HFFc6 (cell line): ENCODE results near the gene SLC38A9. TPM values are rescaled to one million over a fixed set of nuclear protein-coding genes. Genes with fewer than 3 reads are reported as not detected.

Experiments
- DNase-seq: peaks from one replicate; pipeline ENCODE4 v3.0.0-alpha.2; 2018
- H3K27ac Mint-ChIP-seq: 2 replicates; pipeline ENCODE4 v1.8.0; 2020; ENCODE audit warnings: mild to moderate bottlenecking, mixed read lengths
- H3K27me3 Mint-ChIP-seq: 2 replicates; pipeline ENCODE4 v1.8.0; 2021; ENCODE audit warnings: mild to moderate bottlenecking, moderate library complexity, mixed read lengths; ENCODE audit not compliant: insufficient read depth
- H3K36me3 Mint-ChIP-seq: 2 replicates; pipeline ENCODE4 v1.8.0; 2021; ENCODE audit warnings: low read depth, mixed read lengths
- H3K4me1 Mint-ChIP-seq: 2 replicates; pipeline ENCODE4 v1.8.0; 2020; ENCODE audit warnings: low read depth, mixed read lengths
- H3K4me3 Mint-ChIP-seq: 2 replicates; pipeline ENCODE4 v1.8.0; 2020; ENCODE audit warnings: mild to moderate bottlenecking, moderate library complexity, mixed read lengths
- H3K9me3 Mint-ChIP-seq: 2 replicates; pipeline ENCODE4 v1.8.0; 2020; ENCODE audit warnings: mild to moderate bottlenecking, mixed read lengths
- CTCF ChIP-seq: fragments of 200-600 bp; sonication (generic); IDR thresholded peaks from 2 replicates; pipeline ENCODE4 v1.5.0; 2021; ENCODE audit warnings: antibody characterized with exemption, mild to moderate bottlenecking
- total RNA-seq, 6 experiments: library from RNA; stranded (reverse); fragmentation: NEBNext Ultra II Directional; extraction: Animal tissue kit (Norgen Biotek cat#: 25700); gene quantifications; 2 replicates in 1 of 6; 3 replicates in 5 of 6; pipeline ENCODE4 v1.2.3, GENCODE V29; 2021

Gene SLC38A9
- total RNA-seq, 6 experiments from 2014 or later, result 12.2 to 16.5 (median 13.2) TPM

- no peak overlapping the region for H3K4me3 Mint-ChIP-seq
- peaks cover 16% of the 10 kb centered on the region for H3K4me1 Mint-ChIP-seq
- peaks cover 16% of the 10 kb centered on the region; the same call in 1 of the 2 replicates for H3K36me3 Mint-ChIP-seq
- peak; percentile 53 for DNase-seq
- peak overlapping the region; percentile 69 for H3K27ac Mint-ChIP-seq
- no peaks in the 10 kb centered on the region for H3K9me3 Mint-ChIP-seq
- no peaks in the 10 kb centered on the region; the same call in none of the 2 replicates for H3K27me3 Mint-ChIP-seq
- no peak for TF ChIP-seq CTCF
These were observed 66.8 kb downstream of the SLC38A9 start for GRCh38 chr5:55645304-55645703.

GRCh38 chr5:55638455-55638854, 73.7 kb downstream of the SLC38A9 start:
- Mint-ChIP-seq H3K4me1 (peaks cover 31% of the 10 kb centered on the region), H3K27me3 (no peaks in the 10 kb centered on the region; the same call in none of the 2 replicates)
- DNase-seq, result no peak

GRCh38 chr5:55638051-55638450, 74.1 kb downstream of the SLC38A9 start:
- no peak for DNase-seq
- Mint-ChIP-seq H3K27ac (no peak overlapping the region), H3K4me3 (no peak overlapping the region), H3K36me3 (peaks cover 11% of the 10 kb centered on the region; the same call in 1 of the 2 replicates), H3K4me1 (peaks cover 35% of the 10 kb centered on the region), H3K27me3 (no peaks in the 10 kb centered on the region; the same call in none of the 2 replicates), H3K9me3 (no peaks in the 10 kb centered on the region)
- TF ChIP-seq CTCF, result no peak

More at GRCh38 chr5:55638455-55638854, 73.7 kb downstream of the SLC38A9 start:
- H3K27ac Mint-ChIP-seq, result no peak overlapping the region
- TF ChIP-seq CTCF, result no peak
- H3K36me3 Mint-ChIP-seq, result peaks cover 11% of the 10 kb centered on the region; the same call in 1 of the 2 replicates
- no peaks in the 10 kb centered on the region for H3K9me3 Mint-ChIP-seq
- H3K4me3 Mint-ChIP-seq, result no peak overlapping the region

GRCh38 chr5:55636683-55637082, 75.4 kb downstream of the SLC38A9 start:
- TF ChIP-seq CTCF, result no peak
- Mint-ChIP-seq H3K27ac (peak overlapping the region; percentile 34), H3K27me3 (no peaks in the 10 kb centered on the region; the same call in 1 of the 2 replicates), H3K4me3 (no peak overlapping the region), H3K4me1 (peaks cover 42% of the 10 kb centered on the region), H3K9me3 (no peaks in the 10 kb centered on the region), H3K36me3 (peaks cover 11% of the 10 kb centered on the region; the same call in 1 of the 2 replicates)
- DNase-seq, result peak; percentile 12

- Mint-ChIP-seq H3K27ac (no peak overlapping the region), H3K9me3 (no peaks in the 10 kb centered on the region), H3K36me3 (peaks cover 6% of the 10 kb centered on the region; the same call in 1 of the 2 replicates), H3K27me3 (no peaks in the 10 kb centered on the region; the same call in 1 of the 2 replicates), H3K4me3 (no peak overlapping the region), H3K4me1 (peaks cover 42% of the 10 kb centered on the region)
- no peak for TF ChIP-seq CTCF
- DNase-seq, result no peak
These were observed 75.9 kb downstream of the SLC38A9 start for GRCh38 chr5:55636177-55636576.
